ENCODE data around the gene PID1.

DNA sequence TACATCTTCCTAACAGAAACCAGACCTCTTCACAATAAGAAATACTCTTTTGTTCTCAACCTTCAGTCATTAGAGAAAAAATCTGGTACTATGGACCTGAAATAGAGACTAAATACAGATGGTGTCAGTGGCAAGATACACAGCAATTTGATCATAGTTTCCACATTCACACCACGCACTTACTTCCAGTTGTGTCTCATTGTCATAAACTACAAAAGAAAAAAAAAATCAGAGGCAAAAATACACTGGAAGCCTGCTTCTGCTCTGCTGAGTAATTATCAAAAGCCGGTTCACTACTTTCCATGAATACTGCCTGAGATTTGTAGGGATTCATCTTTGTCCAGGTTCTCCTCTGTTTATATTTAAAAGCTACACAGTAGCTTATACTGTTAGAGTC, 182.6 kb downstream of the PID1 start:
- TF ChIP-seq CTCF (IDR thresholded peaks at IDR 0.05): no peak
- TF ChIP-seq POLR2A (IDR thresholded peaks at IDR 0.05): no peak
